HG03575 (cell line): Measurements from ENCODE around the gene NCOA5.

Experiments
- ATAC-seq: cut with Tn5 transposase; IDR thresholded peaks from one replicate; pipeline ENCODE4 v1.9.1; 2021; ENCODE audit not compliant: unreplicated experiment, insufficient number of reproducible peaks, low FRiP score; ENCODE audit errors: extremely low read depth

Gene NCOA5

DNA sequence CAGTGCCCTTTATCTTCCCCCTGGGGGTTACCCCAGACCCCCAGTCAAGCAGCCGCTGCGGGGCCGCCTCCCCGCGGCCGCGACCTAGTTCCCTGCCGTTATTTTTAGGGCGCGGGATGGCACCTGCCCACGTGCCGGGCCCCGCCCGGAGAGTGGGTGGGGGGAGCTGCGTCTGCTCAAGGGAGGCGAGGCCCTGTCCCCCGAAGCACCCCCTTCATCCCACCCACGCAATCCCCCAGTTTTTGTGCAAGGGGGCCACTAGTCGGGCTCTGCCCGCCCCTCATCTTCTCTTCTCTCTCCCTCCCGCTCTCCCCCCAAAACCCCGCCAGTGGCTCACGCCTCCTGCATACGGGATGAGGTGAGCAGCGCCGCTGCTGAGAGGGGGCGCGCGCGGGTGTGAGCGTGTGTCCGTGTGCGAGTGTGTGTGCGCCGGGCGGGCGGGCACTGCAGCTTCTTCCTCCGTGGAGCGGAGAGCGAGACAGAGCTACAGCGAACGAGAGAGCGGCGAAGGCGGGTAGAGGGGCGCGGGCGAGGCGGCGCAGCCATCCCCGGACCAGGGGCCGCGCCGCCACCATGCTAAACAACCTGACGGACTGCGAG is 60.9 kb downstream of the NCOA5 start, which contains the start of gene SLC12A5:
Gene SLC12A5 (plus strand): TSS at position 444 of the 600 bp plus-strand sequence. CDS start 130 bp downstream, at position 574.
- no peak for ATAC-seq

- ATAC-seq: no peak
Observed at GRCh38 chr20:46028110-46028509, 61.7 kb downstream of the NCOA5 start.

GRCh38 chr20:46027245-46027853 is 62.4 kb downstream of the NCOA5 start:
- ATAC-seq: no peak

DNA sequence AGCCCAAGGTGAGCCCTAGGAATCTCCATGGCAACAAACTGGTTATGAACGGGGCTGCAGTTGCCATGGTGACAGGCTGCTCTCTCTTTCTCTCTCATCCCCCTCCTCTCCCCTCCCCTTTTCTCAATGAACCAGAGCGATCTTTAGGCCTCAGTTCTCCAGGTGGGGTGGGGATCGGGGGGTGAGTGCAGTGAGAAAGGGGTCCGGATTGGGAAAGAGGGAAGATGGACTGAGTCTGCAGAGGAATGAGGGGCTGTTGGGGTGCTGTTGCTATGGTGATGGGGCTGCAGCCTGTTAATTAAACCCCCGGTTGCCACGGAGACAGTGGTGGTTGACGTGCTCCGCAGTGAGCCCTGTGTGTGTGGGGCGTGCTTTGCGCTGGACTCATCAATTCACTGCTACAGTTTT is 64.4 kb downstream of the NCOA5 start:
- no peak for ATAC-seq

DNA sequence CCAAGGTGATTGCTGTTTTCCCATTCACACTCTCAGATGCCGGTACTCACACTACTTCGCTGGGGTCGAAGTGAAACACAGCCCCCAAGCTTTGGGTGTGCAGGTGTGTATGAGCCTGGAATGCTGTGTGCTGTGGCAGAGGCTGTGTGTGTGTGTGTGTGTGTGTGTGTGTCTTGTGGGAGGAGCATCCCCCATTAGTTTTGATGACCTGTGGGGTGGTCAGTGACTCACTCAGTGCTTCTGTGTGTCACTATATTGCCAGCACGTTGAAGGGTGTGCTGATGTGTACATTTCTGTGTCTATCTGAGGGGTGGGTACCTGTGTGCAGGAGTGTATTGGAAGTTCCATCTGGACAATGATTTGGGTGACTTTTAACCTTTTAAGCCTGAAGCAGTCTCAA is 65.8 kb downstream of the NCOA5 start:
- no peak for ATAC-seq

DNA sequence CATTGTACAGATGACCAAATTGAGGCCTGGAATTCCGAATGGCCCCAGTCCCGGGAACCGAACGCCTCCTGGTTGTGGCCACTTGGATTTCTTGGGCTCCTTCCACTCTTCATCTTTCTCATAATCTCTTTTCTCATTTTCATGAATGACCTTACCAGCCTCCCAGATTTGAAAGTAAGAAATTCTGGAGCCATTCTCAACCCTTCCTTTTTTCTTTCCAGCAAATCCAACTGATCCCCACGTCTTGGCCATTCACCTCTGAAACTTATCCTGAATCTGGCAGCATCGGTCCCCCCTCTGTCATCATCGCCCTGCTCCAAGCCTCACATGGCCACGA is 66.6 kb downstream of the NCOA5 start:
- no peak for ATAC-seq

DNA sequence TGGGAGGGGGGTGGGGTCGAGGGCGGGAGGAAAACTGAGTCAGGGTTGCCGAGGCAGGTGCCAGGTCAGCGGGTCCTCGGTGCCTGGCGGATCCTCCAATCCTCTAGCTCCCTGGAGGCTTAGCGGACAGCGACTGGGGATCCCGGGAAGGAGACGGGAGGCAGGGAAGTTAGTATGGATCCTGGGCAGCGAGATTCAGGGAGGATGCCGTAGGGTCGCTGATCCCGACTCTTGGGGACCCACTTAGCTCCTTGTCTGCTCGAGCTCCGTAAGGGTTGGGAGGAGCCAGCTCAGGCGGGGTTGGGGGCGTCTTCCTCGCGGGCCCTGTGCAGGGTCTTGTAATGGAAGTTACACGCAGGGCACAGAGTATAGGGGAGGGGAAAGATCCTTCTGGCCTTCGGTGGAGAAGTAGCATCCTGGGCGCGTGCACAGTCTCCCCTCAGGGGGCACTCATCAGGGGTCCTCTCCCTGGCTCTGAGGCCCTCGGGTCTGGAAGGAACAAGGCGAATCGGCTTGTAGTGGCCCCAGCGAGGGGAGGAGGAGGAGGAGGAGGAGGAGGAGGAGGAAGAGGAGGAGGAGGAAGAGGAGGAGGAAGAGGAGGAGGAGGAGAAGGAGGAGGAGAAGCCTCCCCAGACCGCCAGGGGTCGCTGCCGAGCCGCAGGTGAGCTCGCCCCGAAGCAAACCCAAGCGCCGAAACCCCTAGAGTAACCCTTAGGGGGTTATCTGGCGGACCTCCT is 67.2 kb downstream of the NCOA5 start:
- no peak for ATAC-seq

DNA sequence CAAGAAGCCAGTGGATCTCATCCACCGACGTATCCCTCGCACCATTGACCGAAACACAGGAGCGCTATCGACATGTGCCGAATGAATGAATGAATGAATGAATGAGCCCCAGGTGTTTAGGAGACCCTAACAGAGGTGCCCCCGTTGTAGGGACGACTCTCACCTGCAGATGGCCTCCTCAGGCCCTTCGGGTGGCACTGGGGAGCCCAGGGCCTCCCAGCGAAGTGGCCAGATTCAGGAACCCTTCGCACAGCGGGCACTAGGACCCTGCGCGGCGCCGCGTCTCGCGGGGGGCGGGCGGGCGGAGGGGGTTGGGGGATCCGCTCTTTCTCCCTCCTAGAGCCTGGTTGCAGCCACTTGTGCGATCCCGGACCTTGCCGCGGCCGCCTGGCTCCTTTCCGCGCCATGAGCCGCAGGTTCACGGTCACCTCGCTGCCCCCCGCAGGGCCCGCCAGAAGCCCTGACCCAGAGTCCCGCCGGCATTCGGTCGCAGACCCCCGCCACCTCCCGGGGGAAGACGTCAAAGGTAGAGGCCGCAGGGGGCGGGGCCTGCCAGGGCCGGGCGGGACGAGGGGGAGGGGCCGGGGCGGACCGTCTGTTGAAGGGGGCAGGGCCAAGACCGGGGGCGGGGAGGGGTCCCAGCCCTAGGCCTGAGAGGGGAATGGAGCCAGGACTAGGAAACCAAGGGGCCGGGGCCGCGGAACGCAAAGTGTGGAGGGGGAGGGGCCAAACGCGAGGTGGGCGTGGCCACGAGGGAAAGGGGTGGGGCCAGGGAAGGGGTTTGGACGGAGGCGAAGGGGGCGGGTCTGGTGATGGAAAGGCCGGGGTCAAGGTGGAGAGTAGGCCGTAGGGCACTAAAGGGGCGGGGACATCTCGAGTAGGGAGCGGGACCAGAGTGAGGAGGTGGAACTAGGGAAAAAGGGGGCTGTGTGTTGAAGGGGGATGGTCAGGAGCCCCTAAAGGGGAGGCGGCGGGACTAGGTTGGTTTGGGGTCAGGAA is 68.1 kb downstream of the NCOA5 start:
- no peak for ATAC-seq

GRCh38 chr20:46020555-46020954 is 69.2 kb downstream of the NCOA5 start:
- ATAC-seq: no peak

DNA sequence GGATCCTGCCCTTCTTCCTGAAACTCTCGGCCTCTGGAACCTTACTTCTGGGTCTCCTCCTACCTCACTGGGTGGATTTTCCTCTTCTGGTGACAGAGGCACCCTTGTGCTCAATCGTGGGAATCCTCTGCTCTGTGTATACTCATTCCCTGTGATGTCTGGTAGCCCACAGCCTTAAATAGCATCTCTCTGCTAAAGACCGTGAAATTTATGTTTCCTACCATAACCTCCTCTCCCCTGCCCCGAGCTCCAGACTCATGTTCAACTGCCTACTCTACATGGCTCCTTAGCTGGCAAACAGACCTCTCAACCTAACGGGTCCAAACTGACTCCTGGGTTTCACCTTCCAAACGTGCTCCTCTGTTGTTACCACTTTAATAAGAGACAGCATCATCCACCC is 71.2 kb downstream of the NCOA5 start:
- ATAC-seq: no peak

DNA sequence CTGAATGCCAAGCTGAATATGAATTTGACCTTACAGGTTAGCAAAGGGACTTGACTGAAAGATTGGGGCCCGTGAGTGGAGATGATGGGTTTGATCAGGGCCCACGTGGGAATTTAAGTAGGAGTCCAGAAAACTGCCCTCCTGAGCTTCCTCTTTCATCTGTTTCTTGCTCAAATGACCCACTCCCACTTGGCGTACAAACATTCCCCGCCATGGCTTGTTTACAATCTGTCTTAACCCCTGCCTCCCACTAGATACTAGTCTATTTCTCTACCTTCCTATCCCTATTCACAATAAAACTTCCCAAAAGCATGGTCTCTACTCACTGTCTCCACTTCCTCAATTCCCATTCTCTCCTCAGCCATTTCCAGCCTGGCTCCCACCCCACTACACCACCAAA is 71.7 kb downstream of the NCOA5 start:
- no peak for ATAC-seq

DNA sequence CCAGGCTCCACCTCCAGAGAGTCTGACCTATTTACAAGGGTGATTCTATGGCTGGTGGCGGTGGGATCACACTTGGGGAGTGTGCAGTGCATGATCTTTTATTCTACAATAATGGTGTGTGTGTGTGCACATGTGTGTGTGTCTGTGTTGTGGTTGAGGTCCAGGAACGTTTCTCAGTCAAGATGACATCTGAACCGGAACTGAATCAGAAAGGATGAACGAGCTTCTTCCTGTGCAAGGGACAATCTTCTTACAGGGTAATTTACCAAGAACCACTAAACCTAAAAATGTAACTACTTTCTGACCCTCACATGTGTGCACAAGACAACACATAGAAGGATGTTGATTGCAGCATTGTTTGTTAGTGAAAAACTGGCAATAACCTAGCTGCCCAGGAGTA is 72.5 kb downstream of the NCOA5 start:
- ATAC-seq: no peak

DNA sequence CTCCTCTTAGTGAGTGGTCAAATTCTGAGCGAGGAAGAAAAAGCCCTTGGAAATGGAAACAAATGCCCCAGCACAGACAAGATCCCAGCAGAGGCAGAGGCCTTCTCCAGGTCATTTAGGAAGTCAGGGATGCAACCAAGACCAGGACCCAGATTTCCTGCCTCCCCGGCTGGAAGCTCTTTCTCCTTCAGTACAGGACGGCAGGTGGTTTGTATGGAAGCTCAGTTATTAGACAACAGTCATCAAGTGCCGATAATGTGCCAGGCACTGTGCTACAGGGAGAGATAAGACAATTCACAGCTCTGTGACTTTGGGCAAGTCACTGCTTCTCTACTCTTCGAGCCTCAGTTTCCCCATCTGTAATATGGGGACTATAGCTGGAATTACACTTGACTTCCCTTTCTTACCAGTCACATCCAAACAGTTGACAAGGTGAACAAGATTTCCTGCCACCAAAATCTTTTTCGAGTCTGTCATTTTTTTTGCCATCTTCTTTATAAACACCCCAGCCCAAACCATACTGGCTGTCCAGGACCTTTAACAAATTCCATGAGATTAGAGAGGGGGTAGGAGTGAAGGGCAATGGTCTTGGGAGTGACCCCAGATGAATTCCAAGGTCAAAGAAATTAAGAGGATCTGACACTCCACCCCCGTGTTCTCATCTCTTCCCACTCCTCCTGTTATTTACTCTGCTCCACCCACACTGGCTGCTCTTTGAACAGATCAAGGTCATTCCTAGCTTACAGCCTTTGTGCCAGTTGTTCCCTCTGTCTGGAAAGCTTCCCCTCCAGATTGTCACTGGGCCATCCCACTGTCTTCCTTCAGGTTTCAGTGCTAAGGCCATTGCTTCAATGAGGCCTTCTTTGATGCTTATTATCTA is 75.0 kb downstream of the NCOA5 start:
- no peak for ATAC-seq

- ATAC-seq: no peak
Observed at GRCh38 chr20:46013829-46014516, 75.8 kb downstream of the NCOA5 start.

DNA sequence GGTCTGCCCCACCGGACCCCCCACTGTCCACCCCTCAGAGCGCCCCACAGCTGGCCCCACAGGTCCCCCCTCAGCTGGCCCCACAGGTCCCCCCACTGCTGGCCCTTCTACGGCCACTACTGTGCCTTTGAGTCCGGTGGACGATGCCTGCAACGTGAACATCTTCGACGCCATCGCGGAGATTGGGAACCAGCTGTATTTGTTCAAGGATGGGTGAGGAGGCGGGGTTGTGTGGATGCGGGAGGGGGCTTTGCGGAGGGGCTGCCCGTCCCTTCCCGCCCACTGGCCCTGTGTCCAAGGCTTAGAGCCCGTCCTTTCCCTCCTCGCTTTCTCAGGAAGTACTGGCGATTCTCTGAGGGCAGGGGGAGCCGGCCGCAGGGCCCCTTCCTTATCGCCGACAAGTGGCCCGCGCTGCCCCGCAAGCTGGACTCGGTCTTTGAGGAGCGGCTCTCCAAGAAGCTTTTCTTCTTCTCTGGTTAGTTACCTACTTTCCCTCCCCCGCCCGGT is 76.4 kb downstream of the NCOA5 start:
- ATAC-seq: no peak

GRCh38 chr20:46012921-46013320 is 76.8 kb downstream of the NCOA5 start:
- ATAC-seq: no peak

- no peak for ATAC-seq
Observed at GRCh38 chr20:46011631-46012482, 77.9 kb downstream of the NCOA5 start.
